DMS114 treated with DMSO at 0.1 percent for 48 hours (cell line): ENCODE results near the gene EIF4E3.
A peak's percentile ranks its signal among the peaks of the same experiment; 100 is the strongest.

Source experiments
- DNase-seq: peaks from one replicate; lab custom pipeline; 2025; ENCODE audit not compliant: unreplicated experiment; lab: John Stamatoyannopoulos, UW

The EIF4E3 gene

GRCh38 chr3:71690341-71690841 lies 34.8 kb downstream of the EIF4E3 start:
- no peak for DNase-seq

- DNase-seq = no peak
Measured at GRCh38 chr3:71689291-71689690, 35.9 kb downstream of the EIF4E3 start.

- DNase-seq = no peak
Measured at GRCh38 chr3:71688121-71688520, 37.1 kb downstream of the EIF4E3 start.

GRCh38 chr3:71685686-71686085 lies 39.5 kb downstream of the EIF4E3 start:
- no peak for DNase-seq

GRCh38 chr3:71684757-71685386 lies 40.3 kb downstream of the EIF4E3 start:
- DNase-seq = no peak

GRCh38 chr3:71684046-71684756 lies 41.0 kb downstream of the EIF4E3 start:
- DNase-seq = no peak

- DNase-seq = no peak
Measured at GRCh38 chr3:71681224-71681668, 44.0 kb downstream of the EIF4E3 start.

GRCh38 chr3:71680603-71681002 lies 44.6 kb downstream of the EIF4E3 start:
- no peak for DNase-seq

- DNase-seq = no peak
Measured at GRCh38 chr3:71676931-71677330, 48.3 kb downstream of the EIF4E3 start.

- DNase-seq = no peak
Measured at GRCh38 chr3:71673486-71673885, 51.7 kb downstream of the EIF4E3 start.

GRCh38 chr3:71672807-71673206 lies 52.4 kb downstream of the EIF4E3 start:
- DNase-seq = no peak

GRCh38 chr3:71672340-71672739 lies 52.9 kb downstream of the EIF4E3 start:
- DNase-seq = no peak

GRCh38 chr3:71671216-71671845 lies 53.9 kb downstream of the EIF4E3 start:
- DNase-seq = no peak

- DNase-seq = no peak
Measured at GRCh38 chr3:71662568-71662967, 62.6 kb downstream of the EIF4E3 start.

GRCh38 chr3:71662056-71662455 lies 63.1 kb downstream of the EIF4E3 start:
- no peak for DNase-seq

GRCh38 chr3:71659864-71660591 lies 65.2 kb downstream of the EIF4E3 start:
- DNase-seq = no peak

- no peak for DNase-seq
Measured at GRCh38 chr3:71657831-71658530, 67.2 kb downstream of the EIF4E3 start.

- no peak for DNase-seq
Measured at GRCh38 chr3:71655061-71655460, 70.1 kb downstream of the EIF4E3 start.

GRCh38 chr3:71653414-71653807 lies 71.8 kb downstream of the EIF4E3 start:
- no peak for DNase-seq

GRCh38 chr3:71652781-71653413 lies 72.3 kb downstream of the EIF4E3 start:
- DNase-seq = peak; percentile 6
